Measurements from ENCODE around the gene ISOC2.
"Not testable (repeated sequence)": the region's sequence is repeated elsewhere in the genome, so short reads cannot be mapped to it uniquely, and the experiment has no call there.

The ISOC2 gene, protein sequence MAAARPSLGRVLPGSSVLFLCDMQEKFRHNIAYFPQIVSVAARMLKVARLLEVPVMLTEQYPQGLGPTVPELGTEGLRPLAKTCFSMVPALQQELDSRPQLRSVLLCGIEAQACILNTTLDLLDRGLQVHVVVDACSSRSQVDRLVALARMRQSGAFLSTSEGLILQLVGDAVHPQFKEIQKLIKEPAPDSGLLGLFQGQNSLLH

DNA sequence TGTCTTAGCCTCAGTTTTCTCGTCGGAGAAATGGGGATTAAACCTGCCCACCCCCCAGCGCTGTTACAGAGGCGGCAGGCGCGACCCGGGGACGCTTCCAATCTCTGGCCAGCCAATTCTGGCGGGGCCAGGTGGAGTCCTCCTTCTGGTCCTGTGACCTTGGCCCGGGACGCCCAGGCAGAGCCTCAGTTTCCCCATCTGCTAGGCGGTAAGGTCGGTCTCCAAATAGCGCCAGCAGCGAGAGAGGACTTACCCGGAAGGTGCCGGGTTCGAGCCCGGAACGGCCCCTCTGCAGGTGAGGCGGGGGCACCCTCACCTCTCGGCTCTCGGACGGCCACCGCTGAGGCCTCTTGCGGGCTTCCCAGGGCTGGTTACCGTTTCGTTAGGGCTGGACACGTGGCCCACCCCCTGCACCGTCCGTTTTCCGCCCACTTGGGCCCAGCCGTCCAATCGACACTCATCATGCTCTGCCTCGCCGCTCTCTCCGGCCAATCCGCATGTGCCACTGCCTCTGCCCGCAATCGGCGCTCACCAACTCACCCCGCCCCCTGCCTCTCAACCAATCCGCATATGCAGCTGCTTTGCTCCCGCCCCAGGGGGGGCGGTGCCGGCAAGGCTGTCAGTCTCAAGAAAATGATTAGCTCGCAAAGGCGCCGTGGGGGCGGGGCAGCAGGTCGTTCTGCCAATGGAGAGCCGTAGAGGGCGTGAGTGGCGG is at the start of gene ISOC2:
TSS of gene ISOC2 (minus strand) at position 384 of the 715 bp plus-strand sequence. CDS start 5,156 bp downstream, outside the sequence.
- peak; percentile 96 for DNase-seq

DNA sequence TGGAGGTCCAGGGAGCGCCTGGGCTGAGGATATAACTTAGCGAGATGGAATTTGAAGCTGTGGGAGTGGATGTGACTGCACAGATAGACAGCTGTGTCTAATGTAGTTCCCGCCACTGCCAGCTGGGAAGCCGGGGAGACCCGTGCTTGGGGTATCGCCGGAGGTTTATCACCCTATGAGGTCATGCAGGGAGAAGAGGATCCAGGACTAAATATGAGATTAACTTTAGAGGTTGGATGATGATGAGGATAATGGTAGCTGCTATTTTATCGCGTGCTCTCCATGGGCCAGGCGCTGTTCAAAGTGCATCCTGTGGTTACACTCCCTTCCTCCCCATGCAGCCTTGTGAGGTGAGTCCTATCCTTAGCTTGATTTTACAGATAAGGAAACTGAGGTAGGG is 46.7 kb upstream of the ISOC2 start:
- no peak for DNase-seq

DNA sequence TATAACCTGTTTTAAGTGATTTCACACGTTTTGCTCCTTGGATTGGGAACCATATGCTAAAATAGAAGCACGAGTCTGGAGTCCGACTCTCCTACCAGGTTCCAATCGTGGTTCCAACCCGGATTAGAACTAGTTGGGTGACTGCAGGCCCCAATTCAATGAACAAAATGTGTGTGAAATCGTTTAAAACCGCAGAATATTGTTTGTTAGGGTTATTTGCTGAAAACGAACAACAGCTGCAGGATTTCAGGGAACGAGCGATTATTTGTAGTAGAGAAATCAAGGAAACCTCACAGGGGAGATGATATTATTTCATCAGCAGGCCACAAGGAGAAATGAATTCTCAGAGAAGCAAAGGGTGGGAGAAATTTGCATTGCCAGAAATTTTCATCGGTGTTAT is 43.5 kb upstream of the ISOC2 start:
- DNase-seq: no peak

DNA sequence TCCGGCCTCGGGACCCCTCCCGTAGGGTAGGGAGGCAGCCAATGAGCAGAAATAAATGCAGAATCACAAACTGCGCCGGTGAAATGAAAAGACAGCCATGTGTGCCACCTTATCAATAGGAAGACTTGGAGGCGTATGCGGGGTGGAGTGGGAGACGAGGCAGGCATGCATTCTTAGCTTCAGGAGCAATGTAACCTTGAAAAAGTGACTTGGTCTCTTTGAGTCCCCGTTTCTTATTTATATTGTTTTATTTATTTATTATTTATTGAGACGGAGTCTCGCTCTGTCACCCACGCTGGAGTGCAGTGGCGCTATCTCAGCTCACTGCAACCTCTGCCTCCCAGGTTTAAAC is 42.8 kb upstream of the ISOC2 start:
- no peak for DNase-seq

DNA sequence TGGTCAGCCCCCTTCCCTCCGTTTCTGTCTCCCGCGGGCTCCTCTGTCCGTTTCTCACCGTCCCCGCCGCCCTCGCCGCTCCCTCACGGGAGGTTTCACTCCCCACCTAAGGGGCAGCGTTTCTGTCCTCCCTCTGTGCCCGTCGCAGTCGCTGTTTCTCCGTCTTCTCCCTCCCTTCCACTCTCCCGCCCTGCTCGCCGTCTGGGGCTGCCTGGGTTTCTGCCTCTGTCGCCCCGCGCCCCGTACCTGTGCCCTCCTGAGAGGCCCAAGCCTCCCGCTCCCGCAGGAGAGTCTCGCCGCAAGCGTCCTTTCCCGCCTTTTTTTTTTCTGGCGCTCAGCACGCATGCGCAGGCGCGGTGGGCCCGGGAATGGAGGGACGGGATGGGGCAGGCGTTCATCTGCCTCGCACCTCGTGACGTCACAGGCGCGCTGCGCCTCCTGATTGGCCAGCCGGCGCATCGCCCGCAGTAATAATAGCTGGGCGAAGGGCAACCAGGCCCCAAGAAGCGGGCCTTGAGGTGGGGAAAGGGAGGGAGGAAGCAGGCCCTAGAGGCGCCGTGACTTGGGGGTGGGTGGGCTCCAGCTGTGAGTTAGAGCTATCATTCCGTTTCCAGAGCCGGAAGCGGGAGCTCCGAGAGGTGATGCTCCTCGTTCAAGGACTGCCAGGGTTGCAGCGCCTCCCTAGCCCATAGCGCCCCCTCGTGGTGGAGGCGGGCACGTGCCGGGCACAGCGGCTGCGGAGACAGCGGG is 42.2 kb upstream of the ISOC2 start:
- DNase-seq: peak; percentile 87

DNA sequence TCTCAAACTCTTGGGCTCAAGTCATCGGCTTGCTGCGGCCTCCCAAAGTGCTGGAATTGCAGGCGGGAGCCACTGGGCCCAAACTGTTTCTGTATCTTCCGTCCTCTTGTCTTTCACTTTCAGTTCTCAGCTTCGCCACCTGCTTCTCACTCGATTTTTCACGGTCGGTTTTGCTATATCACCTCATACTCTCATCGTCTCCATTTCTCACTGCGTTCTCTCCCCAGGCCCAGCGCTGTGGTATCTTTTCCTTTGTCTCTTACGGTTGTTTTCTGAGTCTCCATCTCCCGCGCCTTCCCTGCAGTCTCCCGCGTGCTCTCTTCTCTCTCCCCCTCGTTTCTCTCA is 41.7 kb upstream of the ISOC2 start:
- DNase-seq: no peak

DNA sequence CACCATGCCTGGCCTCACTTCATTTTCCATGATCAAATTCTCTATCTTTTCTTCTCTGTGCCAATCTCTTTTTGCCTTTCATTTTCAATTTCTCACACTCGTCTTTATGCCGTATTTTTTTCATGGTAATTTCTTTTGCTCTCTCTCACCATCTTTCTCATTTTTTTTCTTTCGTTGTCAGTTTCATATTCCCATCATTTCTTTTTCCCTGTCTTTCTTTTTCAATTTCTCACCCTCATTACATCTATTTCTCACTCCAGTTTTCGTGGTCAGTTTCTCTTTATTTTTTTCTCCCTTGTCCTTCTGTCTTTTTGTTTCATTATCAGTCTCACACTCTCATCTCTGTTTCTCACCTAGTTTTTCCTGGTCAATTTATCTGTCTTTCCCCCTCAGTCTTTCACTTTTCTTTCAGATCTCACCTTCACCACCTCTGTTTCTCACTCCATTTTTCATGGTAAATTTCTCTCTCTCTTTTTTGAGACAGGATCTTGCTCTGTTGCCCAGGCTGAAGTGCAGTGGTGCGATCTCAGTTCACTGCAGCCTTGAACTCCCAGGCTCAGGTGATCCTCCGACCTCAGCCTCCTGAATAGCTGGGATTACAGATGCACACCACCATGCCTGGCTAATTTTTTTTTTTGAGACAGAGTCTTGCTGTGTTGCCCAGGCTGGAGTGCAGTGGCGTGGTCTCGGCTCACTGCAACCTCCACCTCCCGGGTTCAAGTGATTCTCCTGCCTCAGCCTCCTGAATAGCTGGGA is 40.9 kb upstream of the ISOC2 start:
- DNase-seq: no peak

DNA sequence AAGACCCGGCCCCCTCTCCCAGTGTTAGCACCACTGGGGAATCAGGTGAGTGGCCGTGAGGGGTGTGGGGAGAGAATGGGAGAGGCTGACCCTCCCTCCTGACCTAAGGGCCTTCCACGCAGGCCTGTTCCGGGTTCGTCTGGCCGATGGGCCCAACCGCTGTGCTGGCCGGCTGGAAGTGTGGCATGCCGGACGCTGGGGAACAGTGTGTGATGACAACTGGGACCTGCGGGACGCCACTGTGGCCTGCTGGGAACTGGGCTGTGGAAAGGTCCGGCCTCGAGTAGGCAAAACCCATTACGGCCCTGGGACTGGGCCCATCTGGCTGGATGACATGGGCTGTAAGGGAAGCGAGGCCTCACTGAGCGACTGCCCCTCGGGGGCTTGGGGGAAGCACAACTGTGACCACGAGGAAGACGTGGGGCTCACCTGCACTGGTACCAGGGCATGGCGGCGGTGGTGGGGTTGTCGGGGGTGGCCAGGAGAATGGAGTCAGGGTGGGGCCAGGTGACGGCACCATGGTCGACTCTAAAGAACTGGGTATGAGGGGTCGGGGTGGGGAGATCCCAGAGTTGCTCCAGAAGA is 39.0 kb upstream of the ISOC2 start:
- DNase-seq: no peak

DNA sequence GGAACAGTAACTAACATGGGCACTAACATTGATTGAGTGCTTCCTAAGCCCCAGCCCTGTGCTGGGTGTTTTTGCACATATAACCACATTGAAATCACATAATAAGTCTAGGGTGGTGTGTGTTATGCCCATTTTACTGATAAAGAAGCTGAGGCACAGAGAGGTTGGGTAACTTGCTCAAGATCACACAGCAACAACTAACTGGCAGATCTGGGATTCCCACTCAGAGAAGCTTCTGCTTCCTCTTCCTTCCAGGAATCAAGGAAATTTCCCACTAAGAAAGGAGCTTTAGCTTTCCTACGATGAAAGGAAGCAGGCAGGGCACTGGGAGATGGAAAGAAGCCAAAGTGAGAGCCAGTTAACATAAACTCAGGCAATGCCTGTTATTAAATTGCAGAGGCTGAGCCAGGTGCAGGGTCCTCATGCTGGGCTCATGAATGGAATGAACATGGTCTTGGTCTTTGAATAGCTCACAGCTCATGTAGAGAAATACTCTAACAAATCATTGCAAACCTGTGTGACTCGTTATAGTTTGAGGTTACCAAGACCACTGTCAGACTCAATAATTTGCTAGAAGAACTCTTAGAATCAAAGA is 36.9 kb upstream of the ISOC2 start:
- no peak for DNase-seq

DNA sequence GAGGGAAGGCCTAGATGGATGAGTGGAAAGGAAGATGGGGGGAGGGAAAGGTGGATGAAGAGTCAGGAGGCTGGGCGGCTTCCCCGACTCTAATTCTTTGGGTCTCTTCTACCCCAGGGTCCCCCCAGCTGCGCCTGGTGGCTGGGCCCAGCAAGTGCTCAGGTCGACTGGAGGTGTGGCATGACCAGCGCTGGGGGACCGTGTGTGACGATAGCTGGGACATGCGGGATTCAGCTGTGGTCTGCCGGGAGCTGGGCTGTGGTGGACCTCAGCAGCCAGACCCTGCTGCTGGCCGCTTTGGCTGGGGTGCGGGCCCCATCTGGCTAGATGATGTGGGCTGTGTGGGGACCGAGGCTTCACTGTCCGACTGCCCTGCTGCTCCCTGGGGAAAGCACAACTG is 36.3 kb upstream of the ISOC2 start:
- no peak for DNase-seq

DNA sequence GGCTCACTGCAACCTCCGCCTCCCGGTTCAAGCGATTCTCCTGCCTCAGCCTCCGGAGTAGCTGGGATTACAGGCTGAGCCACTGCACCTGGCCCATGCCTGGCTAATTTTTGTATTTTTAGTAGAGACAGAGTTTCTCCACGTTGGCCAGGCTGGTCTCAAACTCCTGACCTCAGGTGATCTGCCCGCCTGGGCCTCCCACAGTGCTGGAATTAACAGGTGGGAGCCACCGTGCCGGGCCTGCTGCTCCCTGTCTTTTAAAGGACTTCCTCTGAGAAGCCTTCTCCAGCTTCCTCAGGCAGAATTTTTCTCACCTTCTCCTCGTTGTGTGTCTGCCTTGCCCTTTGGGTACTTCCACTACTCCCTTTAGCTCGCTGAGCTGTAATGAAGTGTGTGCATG is 35.4 kb upstream of the ISOC2 start:
- DNase-seq: not testable (repeated sequence)

DNA sequence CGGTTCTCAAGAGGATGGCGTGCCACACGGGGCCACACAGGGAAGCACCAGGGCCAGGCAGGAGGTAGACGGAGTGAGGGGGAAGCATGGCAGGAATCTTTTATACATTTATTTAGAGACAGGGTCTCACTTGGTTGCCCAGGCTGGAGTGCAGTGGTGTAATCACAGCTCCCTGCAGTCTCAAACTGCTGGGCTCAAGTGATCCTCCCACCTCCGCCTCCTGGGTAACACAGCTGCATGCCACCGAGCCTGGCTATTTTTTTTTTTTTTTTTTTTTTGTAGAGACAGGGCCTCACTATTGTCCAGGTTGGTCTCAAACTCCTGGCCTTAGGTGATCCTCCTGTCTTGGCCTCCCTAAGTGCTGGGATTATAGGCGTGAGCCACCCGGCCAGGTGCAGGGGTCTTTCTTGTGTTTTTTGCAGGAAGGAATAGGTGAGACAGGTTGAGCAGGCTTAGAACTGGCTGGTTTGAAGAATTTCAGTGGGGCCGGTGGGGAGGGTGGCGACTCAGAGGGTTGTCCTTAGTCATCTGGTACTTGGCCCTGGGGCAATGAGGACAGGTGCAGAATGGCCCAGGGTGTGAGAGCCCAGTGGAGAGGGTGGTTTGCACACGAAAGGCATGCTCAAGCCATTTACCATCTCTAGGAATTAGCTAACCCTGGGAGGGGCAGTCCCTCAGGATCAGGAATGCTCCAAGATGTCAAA is 34.4 kb upstream of the ISOC2 start:
- DNase-seq: no peak

DNA sequence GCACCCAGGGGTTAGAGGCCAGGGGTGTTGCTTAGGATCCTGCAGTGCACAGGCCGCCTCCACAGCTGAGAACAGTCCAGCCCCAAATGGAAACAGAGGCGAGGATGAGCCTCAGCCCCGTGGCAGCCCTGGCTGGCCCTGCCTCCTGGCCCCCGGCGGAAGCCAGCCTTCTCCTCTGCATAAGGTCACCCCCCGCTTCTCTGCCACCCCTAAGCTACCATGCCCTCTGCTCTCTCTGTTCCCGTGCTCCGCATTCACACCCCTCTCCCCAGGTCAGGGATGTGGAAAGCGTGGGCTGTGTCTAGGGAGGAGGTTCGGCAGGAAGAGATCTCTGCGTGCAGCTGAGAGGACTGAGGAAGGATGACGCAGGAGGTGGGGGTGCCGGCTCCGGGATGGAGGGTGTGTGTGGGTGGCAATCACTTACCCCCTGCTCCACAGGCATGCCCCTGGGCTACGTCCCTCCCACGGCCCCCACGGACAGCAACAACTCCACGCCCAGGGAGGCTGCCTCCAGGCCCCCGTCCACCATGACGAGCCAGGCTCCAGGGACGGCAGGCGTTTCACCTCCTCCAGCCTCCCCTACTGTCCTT is 32.8 kb upstream of the ISOC2 start:
- no peak for DNase-seq

DNA sequence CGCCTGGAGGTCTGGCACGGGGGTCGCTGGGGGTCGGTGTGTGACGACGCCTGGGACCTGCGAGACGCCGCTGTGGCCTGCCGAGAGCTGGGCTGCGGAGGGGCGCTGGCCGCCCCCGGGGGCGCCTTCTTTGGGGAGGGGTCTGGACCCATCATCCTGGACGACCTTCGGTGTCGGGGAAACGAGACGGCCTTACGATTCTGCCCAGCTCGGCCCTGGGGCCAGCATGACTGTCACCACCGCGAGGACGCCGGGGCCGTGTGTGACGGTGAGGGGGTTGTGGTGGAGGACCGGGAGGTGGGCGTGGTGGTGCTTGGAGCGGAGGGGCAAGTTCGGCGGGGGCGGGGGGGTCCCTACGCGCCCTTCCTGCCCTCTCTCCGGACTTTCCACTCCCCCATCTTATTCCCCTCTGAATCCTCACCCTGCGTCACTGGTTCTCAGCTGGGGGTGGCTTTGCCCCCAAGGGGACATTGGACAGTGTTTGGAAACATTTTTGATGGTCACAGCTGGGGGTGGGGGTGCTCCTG is 32.3 kb upstream of the ISOC2 start:
- no peak for DNase-seq

DNA sequence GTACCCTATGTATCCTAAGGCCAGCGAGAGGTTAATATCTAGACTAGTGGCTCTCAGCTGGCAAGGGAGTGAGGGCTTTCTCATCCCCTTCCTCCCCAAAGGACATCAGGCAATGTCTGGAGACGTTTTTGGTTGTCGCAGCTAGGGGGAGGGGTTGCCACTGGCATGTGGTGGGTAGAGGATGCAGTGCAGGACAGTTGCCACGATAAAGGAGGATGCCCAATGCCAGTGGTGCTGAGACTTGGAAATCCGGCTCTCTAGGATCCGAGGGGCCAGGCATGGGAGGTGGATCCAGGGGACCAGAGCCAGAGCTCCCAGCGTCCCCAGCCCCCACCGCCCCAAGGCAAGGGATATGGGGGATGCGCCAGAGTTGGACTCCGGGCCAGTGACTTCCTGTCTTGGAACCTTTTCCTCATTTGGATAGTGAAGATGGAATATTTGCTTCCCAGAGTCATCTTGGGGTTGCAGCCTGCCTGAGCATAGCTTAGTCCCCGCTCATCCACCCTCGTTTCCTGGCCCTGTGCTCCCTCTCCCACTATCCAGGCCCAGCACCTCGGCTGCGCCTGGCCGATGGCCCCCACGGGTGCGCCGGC is 31.7 kb upstream of the ISOC2 start:
- DNase-seq: no peak

DNA sequence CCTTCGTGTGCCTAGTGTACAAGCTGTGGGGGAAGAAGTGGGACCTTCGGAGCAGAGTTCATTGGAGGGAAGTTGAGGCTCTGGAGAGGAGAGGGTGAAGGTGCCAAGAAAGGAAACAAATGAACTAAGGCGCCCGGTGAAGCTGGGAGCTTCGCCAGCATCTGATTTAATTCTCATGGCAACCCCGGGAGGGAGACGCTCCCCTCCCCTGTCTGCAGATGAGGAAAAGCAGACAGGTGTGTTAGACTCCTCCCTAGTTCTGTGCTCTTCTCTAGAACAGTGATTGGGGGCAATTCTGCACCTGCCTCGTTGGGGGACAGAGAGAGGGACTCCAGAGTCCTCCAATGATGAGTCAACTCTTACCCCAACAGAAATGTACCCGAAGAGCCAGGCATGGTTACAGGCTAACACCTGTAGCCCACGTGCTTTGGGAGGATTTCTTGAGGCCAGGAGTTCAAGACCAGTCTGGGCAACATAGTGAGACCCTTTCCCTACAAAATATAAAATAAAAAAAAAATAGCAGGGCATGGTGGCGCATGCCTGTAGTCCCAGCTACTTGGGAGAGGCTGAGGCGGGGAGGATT is 31.0 kb upstream of the ISOC2 start:
- DNase-seq: no peak

DNA sequence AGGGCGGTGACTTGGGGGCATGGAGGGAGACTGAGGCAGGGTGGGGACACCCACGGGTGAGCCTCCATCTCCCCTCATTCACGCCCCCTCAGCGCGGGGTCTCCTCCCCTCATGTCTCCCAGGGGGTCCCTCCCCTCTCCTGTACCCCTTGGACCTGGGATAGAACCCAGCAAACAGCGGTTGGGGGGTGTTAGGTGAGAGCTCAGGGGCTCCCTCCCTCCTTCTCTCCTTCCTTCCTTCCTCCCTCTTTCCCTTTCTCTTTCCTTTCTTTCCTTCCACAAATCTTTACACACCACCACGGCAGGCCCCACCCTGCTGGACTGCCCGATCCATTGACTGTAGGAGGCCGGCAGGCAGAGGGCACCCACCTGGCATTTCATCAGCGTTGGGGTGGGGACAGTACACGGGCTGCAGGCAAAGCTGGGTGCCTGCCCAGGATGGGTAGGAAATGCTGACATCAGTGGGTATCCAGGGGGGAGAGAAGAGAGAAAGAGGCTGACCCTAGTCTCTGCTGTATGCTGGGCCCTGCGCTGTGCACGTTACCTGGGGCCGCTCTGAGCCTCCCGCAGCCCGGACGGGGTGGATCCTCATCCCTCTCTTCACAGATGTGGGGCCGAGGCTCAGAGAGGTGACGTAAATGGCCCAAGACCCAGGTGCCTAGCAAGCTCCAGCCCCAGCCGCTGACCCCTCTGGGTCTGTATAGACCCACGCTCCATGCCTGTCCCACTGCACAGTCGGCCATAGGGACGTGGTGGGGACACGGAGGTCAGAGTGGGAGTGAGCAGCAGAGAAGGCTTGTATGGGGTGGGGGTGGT is 30.3 kb upstream of the ISOC2 start:
- DNase-seq: no peak

DNA sequence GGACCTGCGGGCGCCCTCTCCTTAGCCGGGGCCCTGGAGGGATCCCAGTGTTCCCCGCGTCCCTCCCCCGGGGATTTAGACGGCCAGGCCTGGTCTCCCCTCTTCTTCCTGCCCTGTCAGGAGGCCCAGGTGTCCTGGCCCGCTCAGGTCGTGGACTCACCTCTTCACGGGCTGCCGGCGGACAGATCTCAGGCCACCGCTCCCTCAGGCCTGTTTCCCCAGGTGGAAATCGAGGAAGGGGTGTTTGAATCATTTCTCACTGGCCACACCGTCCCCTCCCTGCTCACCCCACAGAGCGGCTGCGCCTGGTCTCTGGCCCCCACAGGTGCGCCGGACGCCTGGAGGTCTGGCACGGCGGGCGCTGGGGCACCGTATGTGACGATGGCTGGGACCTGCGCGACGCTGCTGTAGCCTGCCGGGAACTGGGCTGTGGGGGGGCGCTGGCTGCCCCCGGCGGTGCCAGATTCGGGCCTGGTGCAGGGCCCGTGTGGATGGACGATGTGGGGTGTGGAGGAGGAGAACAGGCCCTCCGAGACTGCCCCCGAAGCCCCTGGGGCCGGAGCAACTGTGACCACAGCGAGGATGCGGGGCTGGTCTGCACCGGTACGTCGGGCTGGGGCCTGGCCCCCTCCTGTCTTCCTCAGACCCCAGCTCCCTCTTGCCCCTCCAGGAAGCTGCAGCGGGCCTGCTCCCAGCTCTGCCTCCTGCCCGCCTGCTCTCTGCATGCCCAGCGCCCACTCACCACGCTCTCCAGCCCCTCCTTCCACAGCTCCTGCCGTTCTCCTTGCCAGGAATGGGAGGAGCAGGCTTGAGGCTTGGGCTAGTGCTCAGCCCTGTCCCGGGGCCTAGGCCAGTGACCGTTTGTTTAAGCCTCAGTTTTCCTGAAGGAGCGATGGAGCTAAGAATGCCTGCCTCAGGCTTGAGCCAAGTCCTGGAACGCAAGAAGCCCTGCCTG is 29.3 kb upstream of the ISOC2 start:
- no peak for DNase-seq
